ENCODE results near the gene CXCL1.

Gene CXCL1

DNA sequence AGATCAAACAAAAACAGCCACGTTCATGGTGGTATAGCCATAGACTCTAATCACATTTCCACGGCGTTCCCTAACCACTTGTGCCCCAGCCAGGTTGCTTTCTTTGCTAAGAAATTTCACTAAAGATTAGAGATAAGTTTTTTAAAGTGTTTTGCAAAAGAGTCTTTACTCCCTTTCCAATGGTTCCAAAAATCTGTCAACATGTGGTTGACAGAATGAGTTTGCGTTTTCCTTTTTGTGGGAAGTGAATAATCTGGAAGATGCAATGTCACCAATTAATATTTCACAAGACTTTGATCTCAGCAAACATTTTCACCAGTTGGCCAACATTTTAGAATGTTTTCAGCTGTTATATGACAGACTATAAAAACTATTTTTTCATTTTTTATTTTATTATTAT is 35.3 kb downstream of the CXCL1 start:
- in situ Hi-C loops (cut with MboI; ENCODE audit: low sequenced_read_pairs, unreplicated experiment): no loop called here
- no peak for DNase-seq (ENCODE audit: low spot score)
- TF ChIP-seq, protein P1, sequence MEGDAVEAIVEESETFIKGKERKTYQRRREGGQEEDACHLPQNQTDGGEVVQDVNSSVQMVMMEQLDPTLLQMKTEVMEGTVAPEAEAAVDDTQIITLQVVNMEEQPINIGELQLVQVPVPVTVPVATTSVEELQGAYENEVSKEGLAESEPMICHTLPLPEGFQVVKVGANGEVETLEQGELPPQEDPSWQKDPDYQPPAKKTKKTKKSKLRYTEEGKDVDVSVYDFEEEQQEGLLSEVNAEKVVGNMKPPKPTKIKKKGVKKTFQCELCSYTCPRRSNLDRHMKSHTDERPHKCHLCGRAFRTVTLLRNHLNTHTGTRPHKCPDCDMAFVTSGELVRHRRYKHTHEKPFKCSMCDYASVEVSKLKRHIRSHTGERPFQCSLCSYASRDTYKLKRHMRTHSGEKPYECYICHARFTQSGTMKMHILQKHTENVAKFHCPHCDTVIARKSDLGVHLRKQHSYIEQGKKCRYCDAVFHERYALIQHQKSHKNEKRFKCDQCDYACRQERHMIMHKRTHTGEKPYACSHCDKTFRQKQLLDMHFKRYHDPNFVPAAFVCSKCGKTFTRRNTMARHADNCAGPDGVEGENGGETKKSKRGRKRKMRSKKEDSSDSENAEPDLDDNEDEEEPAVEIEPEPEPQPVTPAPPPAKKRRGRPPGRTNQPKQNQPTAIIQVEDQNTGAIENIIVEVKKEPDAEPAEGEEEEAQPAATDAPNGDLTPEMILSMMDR (IDR thresholded peaks at IDR 0.05; ENCODE audit: borderline replicate concordance, control extremely low read depth, extremely low read depth, insufficient read depth, missing control alignments): no peak

DNA sequence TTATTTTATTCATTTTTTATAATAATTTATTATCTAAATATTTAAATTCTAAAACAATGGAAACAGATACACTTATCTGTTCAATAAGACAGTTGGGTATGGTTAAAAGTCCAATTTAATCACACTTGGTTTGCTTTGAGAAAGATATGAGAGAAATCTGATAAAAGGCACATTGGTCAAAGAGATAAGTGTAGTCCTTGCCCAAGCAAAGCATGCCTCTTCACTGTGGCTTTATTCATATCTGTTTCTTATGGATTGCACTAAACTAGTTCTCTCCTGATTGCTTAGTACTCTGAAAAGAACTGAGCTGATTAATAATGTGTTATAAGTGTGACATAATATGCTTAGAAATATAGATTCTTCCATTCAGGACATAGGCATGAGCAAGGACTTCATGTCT is 39.8 kb downstream of the CXCL1 start:
- no peak for DNase-seq (ENCODE audit: low spot score)
- in situ Hi-C loops (cut with MboI; ENCODE audit: low sequenced_read_pairs, unreplicated experiment): no loop called here
- TF ChIP-seq, protein P1 (IDR thresholded peaks at IDR 0.05; ENCODE audit: borderline replicate concordance, control extremely low read depth, extremely low read depth, insufficient read depth, missing control alignments): no peak

DNA sequence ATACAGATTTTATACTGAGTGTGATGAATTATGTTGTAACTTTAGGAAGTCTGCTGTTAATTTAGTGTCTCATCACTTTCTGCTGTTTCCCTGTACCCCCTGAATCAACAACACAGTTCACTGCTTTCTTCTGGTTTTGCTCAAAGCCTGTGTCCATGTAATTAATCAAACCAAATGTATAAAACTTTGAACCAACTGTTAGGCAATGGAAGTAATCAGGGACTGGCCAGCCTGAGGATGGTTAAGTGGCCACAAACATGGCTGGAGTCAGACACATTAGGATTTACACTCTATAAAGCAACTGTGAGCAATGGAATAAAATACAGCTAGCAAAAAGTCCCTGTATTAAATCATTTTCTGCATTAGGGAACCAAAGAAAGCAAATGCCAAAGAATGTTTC is 42.6 kb downstream of the CXCL1 start:
- TF ChIP-seq, protein P1 (IDR thresholded peaks at IDR 0.05; ENCODE audit: borderline replicate concordance, control extremely low read depth, extremely low read depth, insufficient read depth, missing control alignments): no peak
- no peak for DNase-seq (ENCODE audit: low spot score)
- in situ Hi-C loops (cut with MboI; ENCODE audit: low sequenced_read_pairs, unreplicated experiment): no loop called here

DNA sequence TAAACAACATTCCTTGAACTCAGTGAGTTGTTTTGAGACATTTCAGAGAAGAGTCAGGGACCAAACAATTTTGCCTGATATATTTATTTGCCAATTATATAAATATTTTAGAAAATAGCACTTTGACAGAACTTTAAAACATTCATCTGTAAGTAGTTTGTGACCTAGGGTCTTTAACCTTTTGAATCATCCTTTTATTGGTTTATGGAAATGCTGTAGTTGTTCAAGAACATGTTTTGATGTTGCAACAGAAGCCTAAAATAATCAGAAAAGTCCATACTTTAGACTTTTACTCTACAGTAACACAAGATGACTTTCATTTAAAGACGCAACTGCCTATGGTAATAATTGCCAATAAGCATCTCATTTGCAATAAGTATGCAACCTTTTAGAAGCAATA is 43.0 kb downstream of the CXCL1 start:
- no peak for DNase-seq (ENCODE audit: low spot score)
- TF ChIP-seq, protein P1 (IDR thresholded peaks at IDR 0.05; ENCODE audit: borderline replicate concordance, control extremely low read depth, extremely low read depth, insufficient read depth, missing control alignments): no peak
- in situ Hi-C loops (cut with MboI; ENCODE audit: low sequenced_read_pairs, unreplicated experiment): no loop called here

DNA sequence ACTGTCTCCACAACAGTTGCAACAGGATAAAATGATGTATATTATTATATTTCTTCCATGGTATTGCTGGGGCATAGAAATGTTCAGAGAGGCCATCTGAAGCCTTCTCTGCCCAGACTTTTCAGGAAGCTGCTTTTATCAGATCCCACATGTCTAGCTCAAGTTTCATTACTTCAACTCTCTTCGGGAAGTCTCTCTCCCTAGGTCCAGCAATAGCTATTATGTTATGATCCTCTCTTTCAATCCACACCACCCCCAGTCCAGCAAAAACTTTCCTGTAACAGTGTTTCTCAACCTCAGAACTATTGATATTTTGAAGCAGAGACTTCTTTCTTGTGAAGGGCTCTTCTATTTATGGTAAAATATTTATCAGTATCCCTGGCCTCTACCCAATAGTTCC is 44.9 kb downstream of the CXCL1 start:
- TF ChIP-seq, protein P1 (IDR thresholded peaks at IDR 0.05; ENCODE audit: borderline replicate concordance, control extremely low read depth, extremely low read depth, insufficient read depth, missing control alignments): no peak
- in situ Hi-C loops (cut with MboI; ENCODE audit: low sequenced_read_pairs, unreplicated experiment): no loop called here
- no peak for DNase-seq (ENCODE audit: low spot score)

DNA sequence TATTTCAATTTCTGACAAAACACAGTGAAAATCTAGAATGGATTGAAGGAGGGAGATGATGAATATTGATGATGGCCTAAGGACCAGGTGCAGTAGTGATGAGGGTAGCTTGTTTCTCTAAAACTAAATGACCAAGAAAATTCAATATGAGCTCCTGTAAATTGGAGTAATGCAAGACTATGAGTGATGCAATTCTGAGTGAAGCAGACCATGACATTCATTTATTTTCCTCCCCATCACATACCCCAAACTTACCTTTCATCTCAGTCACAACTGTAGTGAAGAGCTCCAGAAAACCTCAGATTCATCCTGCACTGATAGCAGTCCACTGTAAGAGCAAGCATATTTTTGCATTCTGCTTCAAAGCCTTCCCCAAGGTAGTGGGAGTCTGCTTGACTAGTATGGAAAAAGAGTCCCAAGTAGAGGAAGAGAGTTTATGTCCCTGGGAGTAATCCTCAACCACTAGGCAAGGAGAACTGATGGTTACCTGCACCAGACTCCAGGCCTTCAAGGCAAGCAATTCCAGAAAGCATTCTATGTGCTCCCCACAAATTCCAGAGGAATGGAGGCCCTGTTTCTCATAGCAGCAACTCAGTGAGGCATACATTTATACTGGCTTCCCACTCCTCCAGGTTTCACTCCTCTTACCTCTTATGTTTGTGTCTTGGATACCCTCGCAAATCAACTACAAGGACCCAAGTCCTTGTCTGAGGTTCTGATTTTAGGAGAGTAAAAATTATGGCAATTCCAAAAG is 47.2 kb downstream of the CXCL1 start:
- in situ Hi-C loops (cut with MboI; ENCODE audit: low sequenced_read_pairs, unreplicated experiment): no loop called here
- DNase-seq (ENCODE audit: low spot score): no peak
- TF ChIP-seq, protein P1 (IDR thresholded peaks at IDR 0.05; ENCODE audit: borderline replicate concordance, control extremely low read depth, extremely low read depth, insufficient read depth, missing control alignments): no peak
